NB4 (cell line): ENCODE results near the gene MBD6.
"Not testable (repeated sequence)": the region's sequence is repeated elsewhere in the genome, so short reads cannot be mapped to it uniquely, and the experiment has no call there.

Experiments used
- DNase-seq: peaks from one replicate; pipeline ENCODE4 v3.0.0; 2010; ENCODE audit warnings: low read depth
- H3K4me3 ChIP-seq: one replicate; pipeline ENCODE4 v1.5.1; 2011; ENCODE audit warnings: mild to moderate bottlenecking, low read depth, low read length, moderate library complexity
- CTCF ChIP-seq: IDR thresholded peaks from one replicate; pipeline ENCODE4 v1.5.1; 2012; ENCODE audit warnings: low read depth, low read length
- MAX ChIP-seq: IDR thresholded peaks from 2 replicates; pipeline ENCODE4 v1.6.1; 2011; ENCODE audit warnings: low read depth, low read length
- MYC ChIP-seq: IDR thresholded peaks from 2 replicates; pipeline ENCODE4 v1.6.1; 2011; ENCODE audit warnings: low read depth, low read length
- POLR2A ChIP-seq: IDR thresholded peaks from 2 replicates; pipeline ENCODE4 v1.6.1; 2011; ENCODE audit warnings: mild to moderate bottlenecking; ENCODE audit not compliant: insufficient read length; ENCODE audit errors: extremely low read depth

The MBD6 gene

GRCh38 chr12:57554453-57554852 lies 31.8 kb downstream of the MBD6 start:
- no peak for TF ChIP-seq MAX
- no peak for TF ChIP-seq POLR2A
- TF ChIP-seq MYC = no peak
- TF ChIP-seq CTCF = no peak
- no peak overlapping the region for H3K4me3 ChIP-seq
- DNase-seq = no peak

- no peak overlapping the region for H3K4me3 ChIP-seq
- DNase-seq = no peak
- TF ChIP-seq MYC = no peak
- no peak for TF ChIP-seq MAX
- TF ChIP-seq CTCF = no peak
- no peak for TF ChIP-seq POLR2A
These were observed 32.3 kb downstream of the MBD6 start for GRCh38 chr12:57554897-57555296.

- no peak for TF ChIP-seq CTCF
- TF ChIP-seq MYC = no peak
- no peak for TF ChIP-seq POLR2A
- no peak overlapping the region for H3K4me3 ChIP-seq
- no peak for DNase-seq
These were observed 36.2 kb downstream of the MBD6 start for GRCh38 chr12:57558864-57559263.

- no peak overlapping the region for H3K4me3 ChIP-seq
- TF ChIP-seq MAX (no peak), CTCF (no peak), MYC (no peak)
- no peak for DNase-seq
These were observed 37.9 kb downstream of the MBD6 start for GRCh38 chr12:57560516-57560915.

- DNase-seq, H3K4me3 ChIP-seq: not testable (repeated sequence)
These were observed 38.5 kb downstream of the MBD6 start for GRCh38 chr12:57561117-57561516.

- no peak for DNase-seq
- H3K4me3 ChIP-seq = no peak overlapping the region
- TF ChIP-seq MAX (no peak), CTCF (no peak), MYC (no peak), POLR2A (no peak)
These were observed 40.7 kb downstream of the MBD6 start for GRCh38 chr12:57563358-57563757.

- TF ChIP-seq MAX = no peak
- no peak for TF ChIP-seq POLR2A
- no peak for TF ChIP-seq MYC
- TF ChIP-seq CTCF = no peak
- no peak overlapping the region for H3K4me3 ChIP-seq
- DNase-seq = no peak
These were observed 41.6 kb downstream of the MBD6 start for GRCh38 chr12:57564178-57564740.
